GM18499 (cell line): Measurements from ENCODE around the gene SORCS2.

Experiments used
- ATAC-seq: cut with Tn5 transposase; IDR thresholded peaks from one replicate; pipeline ENCODE4 v1.9.1; 2021; ENCODE audit warnings: moderate number of reproducible peaks; ENCODE audit not compliant: insufficient read depth, unreplicated experiment

Gene SORCS2

DNA sequence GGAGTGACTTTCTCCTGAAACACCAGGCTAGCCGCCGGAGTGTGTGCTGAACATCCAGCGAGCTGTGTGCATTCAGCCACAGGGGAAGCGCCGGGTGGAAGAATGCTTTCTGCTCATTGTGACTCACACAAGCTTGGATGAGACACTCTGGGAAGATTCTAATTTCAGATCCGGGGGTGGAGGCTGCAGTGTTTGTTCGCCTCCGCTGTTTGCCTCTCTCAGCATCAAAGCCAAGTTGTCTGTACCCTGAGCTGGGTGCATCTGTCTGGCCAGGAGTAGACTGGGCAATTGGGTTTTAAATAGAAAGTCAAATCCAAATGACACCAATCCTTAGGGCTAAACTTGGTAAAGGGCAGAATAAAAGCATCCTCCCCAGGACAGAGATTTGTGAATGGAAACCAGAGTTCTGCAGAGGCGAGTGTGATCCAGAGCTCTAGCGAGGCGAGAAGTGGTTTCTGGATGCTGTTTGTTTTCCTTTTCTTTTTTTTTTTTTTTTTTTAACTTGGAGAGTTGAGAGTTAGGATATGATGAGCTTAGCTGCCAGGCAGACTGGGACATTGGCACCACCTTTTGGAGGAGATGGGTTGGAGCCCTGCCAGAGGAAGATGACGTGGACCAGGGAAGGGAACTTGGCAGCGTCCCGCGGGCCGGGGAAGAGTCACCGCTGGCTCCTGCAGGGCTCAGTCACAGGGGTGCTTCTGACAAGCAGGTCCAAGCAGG, 438.4 kb downstream of the SORCS2 start:
- no peak for ATAC-seq

DNA sequence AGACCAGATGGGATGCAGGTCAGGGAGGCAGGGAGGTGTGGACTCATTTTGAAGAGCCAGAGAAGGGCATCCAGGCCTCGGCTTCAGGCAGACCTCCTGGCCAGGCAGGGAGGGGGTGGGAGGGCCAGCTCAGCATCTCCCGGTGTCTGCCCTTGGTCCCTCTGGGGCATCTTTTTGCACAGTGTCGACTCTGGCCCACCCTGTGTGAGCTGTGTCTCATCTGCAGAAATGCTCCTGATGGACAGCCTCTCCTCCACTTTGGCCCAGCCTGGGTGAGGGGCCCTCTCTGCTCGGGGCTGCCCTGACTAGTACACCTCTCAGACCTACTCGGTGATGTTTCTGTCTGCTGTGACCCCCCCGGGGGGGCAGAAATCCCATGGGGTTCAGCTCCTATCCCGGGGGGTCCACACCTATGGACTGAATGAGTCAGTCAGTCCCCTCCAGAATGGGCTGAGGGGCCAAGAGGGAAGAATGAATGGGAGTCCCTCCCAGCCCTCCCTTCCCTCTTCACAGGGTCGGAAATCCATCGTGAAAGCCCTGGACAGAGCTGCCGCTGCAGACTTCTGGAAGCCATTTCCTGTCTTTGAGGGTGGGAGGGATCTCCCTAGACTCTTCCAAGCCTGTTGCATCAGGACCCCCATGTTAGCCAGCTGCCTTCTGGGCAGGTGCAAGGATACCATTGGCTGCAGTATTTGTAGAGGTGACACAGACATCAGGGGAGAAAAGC, 439.1 kb downstream of the SORCS2 start:
- no peak for ATAC-seq

DNA sequence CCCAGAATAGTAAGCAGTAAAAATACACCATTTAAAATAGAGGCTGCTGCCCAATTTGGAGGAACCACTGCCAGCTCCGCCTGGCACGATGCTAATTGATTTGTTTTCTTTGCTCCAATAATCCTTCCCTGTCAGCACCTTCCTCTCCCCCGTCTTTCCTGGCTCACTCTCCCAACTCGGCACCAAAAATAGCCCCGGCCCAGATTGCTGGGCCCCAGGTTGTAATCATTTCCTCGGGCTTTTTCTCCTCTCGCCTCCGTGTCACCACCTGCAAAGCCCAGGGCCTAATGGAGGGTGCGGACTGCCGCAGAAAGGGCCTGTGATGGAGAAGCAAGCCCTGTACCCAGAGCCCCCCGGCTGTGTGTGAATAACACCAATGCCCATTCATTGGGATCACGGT, 440.0 kb downstream of the SORCS2 start:
- no peak for ATAC-seq

DNA sequence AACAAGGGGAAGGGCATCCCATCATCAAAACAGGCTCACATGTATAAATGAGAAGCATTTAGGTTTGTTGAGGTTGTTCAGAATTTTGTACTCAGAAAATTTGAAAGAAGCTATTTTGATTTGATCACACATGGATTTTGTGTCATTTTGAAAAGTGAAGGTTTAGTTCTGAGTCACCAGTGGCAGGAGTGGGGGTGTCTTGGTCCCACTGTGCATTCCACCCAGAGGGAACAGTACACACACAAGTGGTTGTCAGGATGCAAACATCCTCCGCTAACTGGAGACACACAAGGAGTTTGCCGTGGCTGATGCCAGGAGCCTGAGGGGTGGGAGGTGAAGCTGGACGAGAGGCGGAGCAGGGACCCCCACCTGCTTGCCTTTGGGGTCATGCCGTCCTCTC, 440.6 kb downstream of the SORCS2 start:
- ATAC-seq, result no peak

DNA sequence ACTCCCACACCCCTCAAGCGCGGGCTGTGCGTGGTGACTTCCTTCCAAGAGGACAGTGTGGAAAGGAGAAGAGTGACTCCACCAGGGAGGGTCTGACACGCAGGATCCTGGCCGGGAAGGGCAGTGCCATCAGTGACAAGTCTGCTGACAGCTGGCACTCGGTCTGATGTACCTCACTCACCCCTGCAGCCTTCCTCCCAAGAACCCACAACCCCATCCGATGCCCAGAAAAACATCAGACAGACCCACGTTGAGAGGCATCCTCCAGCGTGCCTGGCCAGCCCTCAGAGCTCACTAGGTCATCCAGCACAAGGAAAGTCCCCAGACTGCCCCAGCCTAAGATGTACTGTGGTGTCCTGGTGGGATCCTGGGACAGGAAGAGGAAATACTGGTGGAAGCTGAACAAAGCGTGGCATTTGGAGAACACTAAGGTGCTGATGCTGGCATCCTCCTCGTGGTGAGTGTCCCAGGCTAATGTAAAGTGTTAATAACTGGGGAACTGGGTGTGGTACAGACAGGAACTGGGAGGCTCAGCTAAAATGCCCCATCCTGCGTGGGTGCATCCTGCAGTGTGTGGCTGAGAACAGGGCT, 442.4 kb downstream of the SORCS2 start:
- no peak for ATAC-seq

DNA sequence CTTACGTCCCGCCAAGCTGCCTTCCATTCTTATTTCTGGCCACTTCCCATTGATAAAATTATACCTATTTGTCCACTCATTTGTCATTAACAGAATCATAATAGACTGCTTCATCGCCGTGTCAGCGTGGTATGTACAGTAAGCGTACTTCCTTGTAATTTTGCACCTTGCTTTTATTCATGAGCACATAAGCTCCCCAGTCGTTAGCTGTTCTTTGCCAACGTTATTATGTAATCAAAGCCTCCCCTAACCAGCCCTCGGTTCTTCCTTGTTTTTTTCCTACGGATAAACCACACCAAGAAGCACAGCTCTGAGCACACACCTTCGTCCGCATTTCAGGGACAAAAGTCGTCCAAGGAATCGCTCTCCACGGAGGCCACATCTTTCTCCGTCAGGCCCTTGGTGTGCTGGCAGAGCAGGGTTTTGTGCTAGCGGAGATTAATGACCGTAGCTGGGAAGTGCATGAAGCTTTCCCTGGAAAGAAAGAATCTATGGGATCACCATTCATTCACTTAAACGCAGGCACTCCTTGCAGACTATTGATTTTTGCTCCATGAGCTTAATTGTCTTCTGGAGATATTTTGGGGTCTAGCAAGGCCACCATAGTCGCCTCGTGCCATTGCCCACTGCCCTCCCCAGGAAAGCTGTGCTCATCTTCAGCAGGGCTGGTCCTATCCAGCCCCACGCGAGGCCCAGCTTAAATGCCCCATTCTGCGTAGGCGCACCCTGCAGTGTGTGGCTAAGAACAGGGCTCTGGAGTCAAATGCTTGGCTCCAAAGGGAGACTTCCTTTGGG, 443.3 kb downstream of the SORCS2 start:
- no peak for ATAC-seq

DNA sequence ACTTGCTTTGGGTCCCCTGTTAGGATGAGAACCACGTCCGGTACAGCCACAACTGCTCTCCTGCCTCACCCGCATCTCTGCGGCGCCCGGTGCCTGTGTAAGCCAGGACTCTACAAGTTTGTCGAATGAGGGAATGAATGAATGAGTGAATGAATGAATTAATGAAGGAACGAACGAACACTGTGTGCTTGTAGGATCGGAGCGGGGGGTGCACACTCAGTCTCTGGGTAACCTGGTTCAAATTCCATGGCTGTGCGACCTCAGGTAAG, 443.8 kb downstream of the SORCS2 start:
- ATAC-seq, result no peak

DNA sequence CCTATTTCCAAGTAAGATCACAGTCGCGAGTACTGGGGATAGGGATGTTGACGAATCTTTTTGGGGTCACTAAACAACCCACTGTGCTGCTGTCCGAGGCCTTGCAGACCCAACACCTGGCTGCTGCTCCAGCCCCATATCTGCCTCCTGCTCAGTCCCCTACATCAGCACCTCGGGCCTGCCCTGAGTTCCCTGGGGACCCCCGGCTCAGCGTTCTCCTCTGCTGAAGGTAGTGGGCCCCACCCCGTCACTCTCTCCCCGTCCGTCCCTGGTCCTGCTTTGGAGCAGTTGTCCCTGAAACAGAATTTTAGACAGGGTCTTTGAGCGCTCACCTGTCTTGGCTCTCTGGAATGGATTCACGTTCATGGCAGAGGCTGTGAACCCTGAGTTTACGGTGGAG, 444.8 kb downstream of the SORCS2 start:
- no peak for ATAC-seq

DNA sequence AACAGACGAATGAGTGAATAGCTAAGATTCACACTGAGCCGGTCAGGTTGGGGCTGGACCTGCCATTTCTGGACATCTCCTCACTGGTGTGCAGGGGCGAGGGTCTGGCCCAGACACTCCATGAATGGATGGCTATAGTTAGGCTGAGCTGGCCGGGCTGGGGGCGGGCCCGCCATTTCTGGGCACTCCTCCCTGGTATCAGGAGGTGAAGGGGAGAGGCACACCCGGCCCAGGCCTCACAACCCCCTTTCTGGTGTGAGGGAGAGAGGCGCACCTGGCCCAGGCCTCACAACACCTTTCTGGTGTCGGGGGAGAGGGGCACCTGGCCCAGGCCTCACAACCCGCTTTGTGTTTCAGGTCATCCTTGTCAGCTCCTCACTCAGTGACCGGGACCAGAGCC, 445.6 kb downstream of the SORCS2 start:
- ATAC-seq, result no peak

DNA sequence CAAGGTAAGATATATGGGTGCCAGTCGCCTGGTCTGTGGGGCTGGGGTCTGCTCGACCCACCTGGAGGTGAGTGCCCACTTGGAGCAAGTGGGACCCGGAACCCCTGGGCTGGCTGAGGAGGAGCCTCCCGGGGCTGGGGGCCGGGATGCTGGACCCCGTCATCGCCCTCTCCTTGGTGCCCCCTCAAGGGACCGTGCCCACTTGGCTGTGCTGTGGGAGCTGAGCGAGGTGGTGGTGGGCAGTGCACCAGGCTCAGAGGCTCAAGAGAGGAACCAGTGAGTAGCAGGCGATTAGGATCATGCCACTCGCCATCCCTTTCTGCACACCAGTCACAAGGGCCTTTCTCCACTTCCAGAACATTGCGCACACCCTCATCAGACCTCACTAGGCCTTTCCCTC, 446.2 kb downstream of the SORCS2 start:
- ATAC-seq, result no peak

DNA sequence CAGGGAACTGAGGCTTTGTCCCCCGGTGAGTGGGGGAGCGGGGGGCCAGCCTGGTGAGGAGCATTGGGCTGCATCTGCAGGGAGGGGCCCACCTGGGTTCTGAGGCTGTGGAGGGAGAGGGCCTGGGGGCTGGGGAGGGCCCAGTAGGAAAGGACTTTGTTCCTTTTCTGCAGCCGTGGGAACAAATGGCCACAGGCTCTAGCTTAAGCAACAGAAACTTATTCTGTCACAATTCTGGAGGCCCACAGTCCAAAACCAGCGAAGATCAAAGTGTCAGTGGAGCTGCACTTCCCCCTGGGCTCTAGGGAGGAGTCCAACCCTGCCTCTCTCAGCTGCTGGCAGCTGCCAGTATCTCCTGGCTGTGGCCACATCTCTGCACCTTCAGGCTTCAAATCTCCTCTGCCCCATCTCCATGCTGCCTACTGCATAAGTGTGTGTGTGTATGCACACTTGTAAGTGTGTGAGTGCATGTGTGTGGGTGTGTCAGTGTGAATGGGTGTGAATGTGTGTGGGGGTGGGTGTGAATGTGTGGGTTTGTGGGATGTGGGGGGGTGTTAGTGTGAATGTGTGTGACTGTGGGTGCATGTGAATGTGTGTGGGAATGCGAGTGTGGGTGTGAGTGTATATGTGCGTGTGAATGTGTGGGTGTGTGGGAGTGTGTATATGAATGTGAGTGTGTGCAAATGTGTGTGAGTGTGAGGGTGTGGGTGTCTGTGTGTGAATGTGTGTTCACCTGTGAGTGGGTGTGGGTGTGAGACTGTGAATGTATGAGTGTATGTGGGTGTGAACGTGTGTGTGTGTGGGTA, 446.8 kb downstream of the SORCS2 start:
- no peak for ATAC-seq

DNA sequence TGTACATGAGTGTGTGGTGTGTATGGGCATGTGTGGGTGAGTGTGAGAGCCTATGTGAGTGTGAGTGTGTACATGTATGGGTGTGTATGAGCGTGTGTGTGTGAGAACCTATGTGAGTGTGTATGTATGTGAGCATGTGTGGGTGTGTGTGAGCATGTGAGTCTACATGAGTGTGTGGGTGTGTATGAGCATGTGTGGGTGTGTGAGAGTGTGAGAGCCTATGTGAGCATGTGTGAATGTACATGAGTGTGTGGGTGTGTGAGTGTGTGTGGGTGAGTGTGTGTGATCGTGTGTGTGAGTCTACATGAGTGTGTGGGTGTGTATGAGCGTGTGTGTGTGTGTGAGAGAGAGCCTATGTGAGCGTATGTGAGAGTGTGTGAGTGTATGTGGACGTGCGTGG, 447.8 kb downstream of the SORCS2 start:
- ATAC-seq, result no peak

DNA sequence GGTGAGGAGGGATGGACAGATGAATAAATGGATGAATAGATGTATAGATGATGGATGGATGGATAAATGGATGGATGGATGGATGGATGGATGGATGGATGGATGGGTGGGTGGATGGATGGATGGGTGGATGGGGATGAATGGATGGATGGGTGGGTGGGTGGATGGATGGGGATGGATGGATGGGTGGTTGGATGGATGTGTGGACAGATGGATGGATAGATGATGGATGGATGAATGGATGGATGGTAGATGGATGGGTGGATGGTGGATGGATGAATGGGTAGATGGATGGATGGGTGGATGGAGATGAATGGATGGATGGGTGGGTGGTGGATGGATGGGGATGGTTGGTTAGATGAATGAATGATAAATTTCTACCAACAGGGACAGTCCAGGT, 449.4 kb downstream of the SORCS2 start:
- no peak for ATAC-seq

DNA sequence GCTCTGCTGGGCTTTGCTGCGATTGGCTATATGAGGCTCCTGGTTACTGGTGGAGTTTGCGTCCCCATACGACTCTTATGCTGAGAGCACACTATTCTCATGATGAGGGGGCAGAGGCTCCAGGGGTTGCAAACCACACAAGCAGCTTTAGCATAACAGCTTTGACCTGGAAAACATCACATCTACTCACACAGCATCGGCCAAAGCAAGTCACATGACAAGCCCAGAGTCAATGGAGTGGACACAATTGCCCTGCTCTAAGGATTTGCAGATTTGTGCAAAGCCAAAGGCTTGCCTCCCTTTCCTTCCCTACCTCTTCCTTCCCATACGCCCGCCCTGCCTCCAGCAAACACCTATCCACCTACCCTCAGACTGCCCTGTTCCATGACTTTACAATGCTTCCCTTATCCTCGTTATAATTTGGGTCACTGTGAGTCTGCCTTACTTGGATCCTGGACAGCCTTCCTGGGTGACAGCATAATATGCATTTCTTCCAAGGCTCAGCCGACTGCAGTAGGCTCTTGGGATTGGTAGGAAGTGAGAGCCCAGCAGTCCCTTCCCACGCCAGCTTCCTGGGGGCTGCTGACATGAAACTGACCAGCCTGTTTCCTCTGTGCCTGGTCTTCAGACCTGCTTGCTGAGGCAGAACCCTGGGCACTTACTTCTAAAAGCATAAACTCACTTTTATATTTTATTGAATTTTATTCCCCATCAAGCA, 450.6 kb downstream of the SORCS2 start:
- ATAC-seq, result no peak

DNA sequence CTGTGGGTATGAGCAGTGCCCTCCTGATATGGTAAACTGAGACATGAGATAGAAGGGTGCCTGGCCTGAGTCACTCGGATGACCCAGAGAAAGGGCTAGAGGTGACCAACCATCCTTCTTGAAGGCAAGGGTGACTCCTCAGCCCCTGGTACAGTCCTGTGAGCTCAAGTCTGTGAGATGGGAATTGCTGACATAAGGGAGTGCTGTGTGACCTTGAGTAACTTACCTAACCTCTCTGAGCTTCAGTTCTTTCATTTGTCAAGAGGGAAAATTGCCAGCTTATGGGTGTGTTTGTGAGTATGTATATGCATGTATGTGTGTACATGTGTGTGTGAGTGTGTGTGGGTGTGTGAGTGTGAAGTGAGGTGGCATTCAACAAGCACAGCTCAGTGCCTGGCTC, 452.8 kb downstream of the SORCS2 start:
- ATAC-seq, result no peak

DNA sequence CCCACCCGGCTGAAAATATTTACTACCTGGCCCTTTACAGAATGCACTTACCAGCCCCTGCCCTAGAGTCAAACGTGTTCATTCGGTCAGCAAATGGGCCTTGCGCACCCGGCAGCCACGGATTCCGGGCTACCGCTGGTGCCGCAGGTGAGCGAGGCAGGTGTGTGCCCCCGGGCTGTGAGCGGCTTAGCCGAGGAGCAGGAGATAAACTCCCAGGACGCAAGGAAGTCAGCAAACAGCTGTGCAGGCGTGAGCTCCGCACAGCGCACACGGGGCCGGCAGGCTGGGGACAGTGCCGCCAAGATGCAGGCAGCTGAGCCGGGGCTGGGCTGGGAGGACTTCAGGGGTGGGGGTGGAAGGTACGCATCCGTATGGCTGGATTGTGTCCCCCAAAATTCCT, 453.6 kb downstream of the SORCS2 start:
- ATAC-seq, result no peak

DNA sequence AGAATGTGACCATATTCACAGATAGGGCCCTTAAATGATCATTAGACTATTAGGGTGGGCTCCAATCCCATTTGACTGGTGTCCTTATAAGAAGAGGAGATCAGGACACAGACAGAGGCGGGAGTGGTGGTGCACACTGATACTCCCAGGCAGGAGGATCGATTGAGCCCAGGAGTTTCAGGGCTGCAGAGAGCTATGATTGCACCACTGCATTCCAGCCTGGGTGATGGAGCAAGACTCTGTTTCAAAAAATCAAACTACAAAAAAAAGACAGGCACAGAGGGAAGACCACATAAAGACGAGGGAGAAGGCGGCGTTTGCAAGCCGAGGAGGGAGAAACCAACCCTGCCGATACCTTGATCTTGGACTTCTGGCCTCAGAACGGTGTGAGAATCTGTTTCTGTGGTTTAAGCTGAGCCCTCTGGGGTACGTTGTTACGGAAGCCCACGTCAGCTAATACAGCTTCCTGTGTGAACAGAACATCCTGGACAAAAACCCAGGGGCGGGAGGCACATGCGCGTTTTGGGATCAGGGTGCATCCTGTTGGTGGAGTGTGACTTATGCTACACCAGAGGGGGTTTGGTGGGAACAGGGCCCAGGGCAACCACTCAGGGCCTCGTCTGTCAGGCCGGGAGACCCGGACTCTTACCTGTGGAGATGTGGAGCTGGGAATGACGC, 454.2 kb downstream of the SORCS2 start:
- ATAC-seq, result no peak

DNA sequence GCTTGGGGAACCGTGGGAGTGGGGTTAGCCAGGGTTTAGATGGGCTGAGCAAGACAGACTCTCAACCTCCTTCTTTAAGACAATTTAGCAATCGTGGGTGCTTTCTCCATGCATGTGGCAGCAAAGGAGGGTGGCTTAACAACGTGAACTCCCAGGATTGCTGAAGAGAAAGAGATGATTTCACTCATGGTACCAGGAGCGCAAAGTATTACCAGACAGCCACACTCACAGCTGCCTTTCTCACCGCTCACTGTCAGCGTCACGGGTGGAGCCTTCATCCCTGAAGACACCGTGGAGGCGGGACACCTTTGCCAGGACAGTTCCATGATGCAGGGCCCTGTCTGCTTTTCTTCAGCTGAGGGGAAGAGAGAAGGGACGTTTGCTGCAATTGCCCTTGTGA, 454.8 kb downstream of the SORCS2 start:
- no peak for ATAC-seq
